HG03039 (cell line): Measurements from ENCODE around the gene OSBPL5.
"Not testable (repeated sequence)": the region's sequence is repeated elsewhere in the genome, so short reads cannot be mapped to it uniquely, and the experiment has no call there.

Experiments used
- ATAC-seq: cut with Tn5 transposase; IDR thresholded peaks from one replicate; pipeline ENCODE4 v1.9.1; 2021; ENCODE audit warnings: mild to moderate bottlenecking, moderate library complexity; ENCODE audit not compliant: unreplicated experiment

The OSBPL5 gene

GRCh38 chr11:3123761-3124733, 41.1 kb downstream of the OSBPL5 start:
- ATAC-seq = no peak

GRCh38 chr11:3123305-3123704, 41.8 kb downstream of the OSBPL5 start:
- no peak for ATAC-seq

GRCh38 chr11:3122775-3123201, 42.3 kb downstream of the OSBPL5 start:
- ATAC-seq = no peak

- no peak for ATAC-seq
Observed at GRCh38 chr11:3121931-3122774, 43.0 kb downstream of the OSBPL5 start.

GRCh38 chr11:3121416-3121815, 43.7 kb downstream of the OSBPL5 start:
- no peak for ATAC-seq

DNA sequence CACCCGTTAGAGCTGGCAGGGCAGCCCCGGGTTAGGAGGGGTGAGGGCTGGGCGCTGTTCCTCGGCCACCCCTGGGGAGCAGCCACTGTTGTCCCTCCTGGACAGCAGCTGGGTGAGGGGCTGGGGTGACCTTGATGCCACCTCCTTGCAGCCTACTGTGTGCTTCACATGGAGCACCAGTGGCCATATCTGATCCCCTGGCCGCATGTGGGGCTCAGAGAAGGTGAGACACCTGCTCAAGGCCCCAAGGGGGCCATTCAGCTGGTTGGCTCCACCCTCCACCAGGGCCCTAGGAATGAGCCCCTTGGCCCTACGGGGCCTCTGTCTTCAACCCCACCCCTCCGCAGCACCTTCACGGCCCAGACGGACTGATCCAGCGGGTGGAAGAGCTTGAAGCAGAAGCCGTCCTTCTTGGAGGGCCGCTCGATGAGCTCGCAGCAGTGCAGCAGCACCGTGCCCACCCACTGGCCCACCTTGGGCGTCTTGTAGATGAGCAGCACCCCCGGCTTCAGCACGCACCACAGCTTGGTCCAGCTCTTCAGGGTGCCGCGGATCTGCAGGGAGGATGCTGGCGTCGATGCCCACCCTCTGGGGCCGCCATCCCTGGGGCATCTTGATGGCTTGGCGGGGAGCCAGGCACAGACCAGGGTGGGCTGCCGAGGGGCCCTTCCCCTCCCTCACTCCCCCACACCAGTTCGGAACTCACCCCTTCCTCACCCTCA, 44.9 kb downstream of the OSBPL5 start:
- ATAC-seq = no peak

GRCh38 chr11:3119141-3119821, 45.8 kb downstream of the OSBPL5 start:
- ATAC-seq = no peak

DNA sequence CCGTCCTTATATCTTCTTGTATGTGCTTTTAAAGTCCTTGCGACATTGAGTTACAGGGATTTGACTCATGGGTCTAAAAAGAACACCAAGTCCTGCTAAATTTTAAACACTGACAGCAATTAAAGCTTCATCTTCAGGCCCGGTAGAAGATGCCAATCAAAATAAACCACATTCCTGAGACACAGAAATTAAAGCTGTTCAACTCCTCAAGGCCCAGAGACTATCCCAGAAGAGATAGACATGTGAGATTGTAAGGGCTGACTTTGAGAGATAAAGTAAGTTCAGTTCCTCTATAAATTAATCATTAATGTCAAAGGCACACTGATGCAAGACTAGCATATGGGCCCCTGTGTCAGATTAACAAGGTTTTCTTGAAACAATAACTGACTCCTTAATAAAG, 49.8 kb downstream of the OSBPL5 start:
- no peak for ATAC-seq

GRCh38 chr11:3113661-3114060, 51.4 kb downstream of the OSBPL5 start:
- not testable (repeated sequence) for ATAC-seq

DNA sequence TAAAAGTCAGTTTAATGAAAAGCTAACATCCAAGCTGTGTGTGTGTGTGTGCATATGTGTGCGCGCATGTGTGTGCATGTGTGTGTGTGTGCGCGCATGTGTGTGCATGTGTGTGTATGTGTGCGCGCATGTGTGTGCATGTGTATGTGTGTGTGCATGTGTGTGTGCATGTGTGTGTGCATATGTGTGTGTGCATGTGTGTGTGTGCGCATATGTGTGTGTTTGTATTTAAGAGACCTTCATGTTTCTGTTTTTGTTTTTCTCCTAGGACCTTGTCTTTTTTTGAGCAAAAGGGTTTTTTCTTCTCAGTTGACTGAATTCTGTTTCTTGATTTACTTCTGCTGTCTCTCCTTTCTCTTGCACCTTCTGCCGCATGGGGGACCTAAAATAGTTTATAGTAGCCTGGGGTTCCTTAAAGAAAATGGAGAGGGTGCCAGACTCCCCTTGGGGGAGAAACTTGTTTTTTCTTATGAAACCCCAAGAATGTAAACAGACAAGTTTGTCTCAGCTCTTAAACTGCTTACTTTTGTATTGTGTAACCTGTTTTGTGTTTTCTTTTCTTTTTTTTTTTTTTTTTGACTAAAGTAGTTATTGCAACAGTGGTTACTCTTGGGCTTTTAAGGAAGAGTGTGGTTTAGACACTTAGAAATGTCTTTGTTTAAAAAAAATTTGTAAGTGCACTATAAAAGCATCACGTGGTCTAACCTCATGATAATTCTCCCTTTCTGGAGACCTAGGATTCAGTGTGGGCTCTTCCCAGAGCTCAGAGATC, 53.0 kb downstream of the OSBPL5 start:
- ATAC-seq = no peak

DNA sequence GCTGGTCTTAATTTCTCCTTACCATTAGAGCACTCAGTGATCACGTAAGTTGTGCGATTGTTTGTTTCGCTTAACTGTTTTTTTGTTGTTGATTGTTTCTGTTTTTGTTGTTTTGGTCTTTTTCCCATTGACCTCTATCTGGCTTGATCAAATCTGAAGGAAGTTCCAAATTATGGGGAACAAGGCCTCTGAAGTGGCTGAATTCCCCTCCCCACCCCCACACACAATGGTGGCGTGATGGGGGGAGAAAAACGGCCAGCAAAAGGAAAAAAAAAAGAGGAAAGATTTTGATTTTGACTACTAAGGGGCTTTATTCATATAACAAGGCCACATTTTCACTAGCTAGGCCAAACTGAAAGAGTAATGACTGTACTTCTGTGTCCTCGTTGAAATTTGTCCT, 53.6 kb downstream of the OSBPL5 start:
- ATAC-seq = no peak

GRCh38 chr11:3109921-3110706, 55.0 kb downstream of the OSBPL5 start:
- no peak for ATAC-seq

- ATAC-seq = no peak
Observed at GRCh38 chr11:3109434-3109833, 55.7 kb downstream of the OSBPL5 start.

DNA sequence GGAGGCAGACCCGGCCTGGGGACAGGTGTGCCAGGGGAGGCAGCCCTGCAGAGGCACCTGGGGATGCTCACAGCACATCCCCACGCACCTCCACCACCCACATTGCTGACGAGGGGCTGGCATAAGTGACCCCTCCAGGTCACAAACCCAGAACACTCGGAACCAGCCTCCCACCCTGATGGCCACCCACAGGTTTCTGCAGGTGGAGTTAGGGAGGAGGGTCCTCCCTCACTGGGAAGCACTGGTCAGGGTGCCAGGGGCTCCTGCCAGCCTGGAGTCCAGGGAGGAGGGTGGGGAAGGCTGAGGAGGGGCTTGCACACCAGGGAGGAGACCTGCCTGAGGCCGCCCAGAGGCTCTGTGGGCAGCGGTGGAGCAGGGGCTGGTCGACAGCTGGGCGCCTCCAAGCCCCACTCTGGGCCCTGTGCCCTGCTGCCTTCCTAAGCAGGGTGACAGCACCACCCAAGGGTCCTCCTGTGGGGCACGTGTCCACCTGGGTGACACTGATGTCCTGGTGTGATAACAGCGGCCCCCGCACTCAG, 56.9 kb downstream of the OSBPL5 start:
- no peak for ATAC-seq

GRCh38 chr11:3107608-3108182, 57.4 kb downstream of the OSBPL5 start:
- no peak for ATAC-seq

DNA sequence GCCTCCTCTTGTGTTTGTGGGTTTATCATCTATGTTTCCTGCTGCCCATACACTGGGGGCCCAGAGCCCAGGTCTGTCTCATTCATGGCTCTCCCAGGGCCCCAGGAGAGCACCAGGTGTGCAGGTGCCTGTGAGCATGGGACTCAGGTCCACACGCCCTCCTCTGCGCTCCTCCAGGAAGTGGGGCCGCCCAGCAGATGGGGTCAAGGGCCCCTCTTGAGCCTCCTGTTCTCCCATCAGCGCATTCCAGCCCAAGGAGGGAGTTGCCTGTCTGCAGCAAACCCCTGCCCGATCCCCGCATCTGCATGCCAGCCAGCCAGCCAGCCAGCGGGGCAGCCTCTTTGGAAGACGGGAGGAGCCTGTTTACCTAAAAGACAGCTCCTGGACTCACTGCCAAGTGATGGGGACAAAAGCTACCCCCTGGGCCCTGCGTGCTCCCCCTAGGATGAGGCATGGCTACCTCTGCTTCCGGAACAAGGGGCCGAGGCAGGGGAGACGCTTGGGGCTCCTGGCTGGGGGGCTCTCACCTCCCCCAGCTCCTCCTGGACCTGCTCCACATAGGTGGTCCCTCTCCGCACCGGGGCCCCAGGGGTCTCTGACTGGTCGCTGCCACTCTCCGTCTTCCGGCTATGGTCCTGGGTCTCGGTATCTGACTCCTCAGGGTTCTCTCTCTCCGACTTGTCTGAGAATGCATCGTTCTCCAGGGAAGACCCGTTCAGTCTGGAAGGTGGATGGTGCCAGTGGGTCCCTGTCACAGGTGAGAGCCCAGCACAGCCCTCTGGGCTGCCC, 58.2 kb downstream of the OSBPL5 start:
- ATAC-seq = no peak
